CD4-positive, alpha-beta T cell (primary cell): Measurements from ENCODE around the gene ADGRE3. TPM values are rescaled to one million over a fixed set of nuclear protein-coding genes. Genes with fewer than 3 reads are reported as not detected.
"Not testable (repeated sequence)": the region's sequence is repeated elsewhere in the genome, so short reads cannot be mapped to it uniquely, and the experiment has no call there.

Experiments used
- ATAC-seq: fragments of 200-7000 bp; cut with Tn5 transposase; one replicate; pipeline ENCODE4 v1.10.0; 2022; ENCODE audit warnings: mild to moderate bottlenecking; ENCODE audit not compliant: poor library complexity
- CTCF ChIA-PET: fragments of 350-600 bp; sonication (Branson Sonifier 250); formaldehyde crosslinking; loops from one replicate; lab custom pipeline; 2021; ENCODE audit warnings: antibody characterized with exemption, inconsistent platforms; lab: Charles Lee
- POLR2A ChIA-PET: fragments of 350-600 bp; sonication (Branson Sonifier 250); formaldehyde crosslinking; loops from one replicate; lab custom pipeline; 2021; ENCODE audit warnings: antibody characterized with exemption, inconsistent platforms; lab: Charles Lee
- DNase-seq, 14 experiments: peaks; one replicate each; pipeline ENCODE4 v3.0.0-alpha.2; 2013 to 2020; ENCODE audit warnings: mixed read lengths in 2 of 14
- H3K27ac ChIP-seq, 2 donors: one replicate each; pipeline versions ENCODE4 v1.5.1 to v1.7.0; 2013; ENCODE audit warnings: low read length in 2 of 2, low read depth in 1 of 2, mild to moderate bottlenecking in 1 of 2
- H3K27me3 ChIP-seq, 2 experiments: 1 replicate in 1 of 2; 2 replicates in 1 of 2; pipeline versions ENCODE4 v1.6.1 to v1.7.0; 2013; ENCODE audit warnings: low read length in 2 of 2, control low read depth in 1 of 2, mild to moderate bottlenecking in 1 of 2, moderate library complexity in 1 of 2; ENCODE audit not compliant: insufficient read depth in 2 of 2, control insufficient read depth in 1 of 2
- H3K36me3 ChIP-seq: one replicate; pipeline ENCODE4 v1.6.1; 2013; ENCODE audit warnings: low read length, control low read depth; ENCODE audit not compliant: insufficient read depth
- H3K4me1 ChIP-seq: one replicate; pipeline ENCODE4 v1.6.1; 2013; ENCODE audit warnings: low read length, control low read depth; ENCODE audit not compliant: insufficient read depth
- H3K4me3 ChIP-seq: one replicate; pipeline ENCODE4 v1.5.1; 2013; ENCODE audit warnings: mild to moderate bottlenecking, low read length, moderate library complexity
- H3K9me3 ChIP-seq, 2 experiments: 1 replicate in 1 of 2; 2 replicates in 1 of 2; pipeline versions ENCODE4 v1.6.1 to v1.7.0; 2013; ENCODE audit warnings: low read length in 2 of 2, mild to moderate bottlenecking in 2 of 2, control low read depth in 1 of 2, moderate library complexity in 1 of 2; ENCODE audit not compliant: control insufficient read depth in 1 of 2, insufficient read depth in 1 of 2
- H3K27ac Mint-ChIP-seq: one replicate; pipeline ENCODE4 v1.8.0; 2020; ENCODE audit warnings: mixed read lengths
- H3K27me3 Mint-ChIP-seq: one replicate; pipeline ENCODE4 v1.8.0; 2021; ENCODE audit warnings: mixed read lengths
- H3K36me3 Mint-ChIP-seq: one replicate; pipeline ENCODE4 v1.8.0; 2021; ENCODE audit warnings: low read depth, mixed read lengths
- H3K4me1 Mint-ChIP-seq: one replicate; pipeline ENCODE4 v1.8.0; 2021; ENCODE audit warnings: low read depth, mixed read lengths
- H3K4me3 Mint-ChIP-seq: one replicate; pipeline ENCODE4 v1.8.0; 2020; ENCODE audit warnings: mild to moderate bottlenecking, mixed read lengths
- H3K9me3 Mint-ChIP-seq: one replicate; pipeline ENCODE4 v1.8.0; 2020; ENCODE audit warnings: mixed read lengths
- intact Hi-C, 2 experiments: fragments of 100-400 bp; cut with DNase I in 1 of 2; cut with micrococcal nuclease in 1 of 2; formaldehyde crosslinking; loops; one replicate each; pipeline versions ENCODE4 v1.15.1 to v1.9.0; 2023 to 2025; cut with DNase I, micrococcal nuclease
- total RNA-seq, 174 experiments: library from RNA in 2 of 174; stranded (reverse) in 2 of 174; gene quantifications; one replicate each; pipeline ENCODE4 v1.2.3 and lab custom pipeline; 2021 to 2026
- TF ChIP-seq, protein P1 (sequence below): fragments of 200-600 bp; IDR thresholded peaks from one replicate; pipeline ENCODE4 v1.8.0; 2022; ENCODE audit warnings: antibody characterized with exemption, mild to moderate bottlenecking

ADGRE3 gene
- total RNA-seq, 2 experiments from 2014 or later: not detected

DNA sequence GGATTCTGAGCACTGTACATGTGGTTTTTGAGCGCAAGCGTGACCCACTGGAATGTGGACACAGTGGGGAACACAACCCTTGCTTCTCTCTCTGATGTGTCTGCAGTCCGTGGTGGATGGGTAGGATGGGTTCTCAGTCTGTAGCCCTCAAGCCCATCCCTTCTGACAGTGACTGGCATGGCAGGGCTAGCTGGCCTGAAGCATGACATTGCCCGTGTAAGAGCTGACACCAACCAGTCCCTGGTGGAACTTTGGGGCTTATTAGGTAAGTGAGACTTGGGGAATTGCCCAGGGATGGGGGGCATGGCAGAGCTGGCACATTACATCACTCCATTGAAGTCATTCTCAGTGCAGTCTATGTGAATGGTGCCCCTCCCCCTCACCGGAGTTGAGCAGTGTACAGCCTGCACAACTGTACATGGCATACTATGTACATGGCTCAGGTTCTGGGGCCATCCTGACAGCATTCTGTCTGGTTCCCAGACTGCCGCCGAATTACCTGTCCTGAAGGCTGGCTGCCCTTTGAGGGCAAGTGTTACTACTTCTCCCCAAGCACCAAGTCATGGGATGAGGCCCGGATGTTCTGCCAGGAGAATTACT, 75.0 kb downstream of the ADGRE3 start:
- Mint-ChIP-seq H3K27ac (no peak overlapping the region), H3K36me3 (no peaks in the 10 kb centered on the region), H3K4me1 (no peaks in the 10 kb centered on the region), H3K9me3 (peaks cover 6% of the 10 kb centered on the region), H3K4me3 (no peak overlapping the region), H3K27me3 (peaks cover 5% of the 10 kb centered on the region)
- ChIA-PET CTCF (no interaction called here), POLR2A (no interaction called here)
- intact Hi-C loops: no loop called here
- no peak for DNase-seq
- no peak overlapping the region for H3K4me3 ChIP-seq
- no peak for ATAC-seq
- TF ChIP-seq, protein P1, sequence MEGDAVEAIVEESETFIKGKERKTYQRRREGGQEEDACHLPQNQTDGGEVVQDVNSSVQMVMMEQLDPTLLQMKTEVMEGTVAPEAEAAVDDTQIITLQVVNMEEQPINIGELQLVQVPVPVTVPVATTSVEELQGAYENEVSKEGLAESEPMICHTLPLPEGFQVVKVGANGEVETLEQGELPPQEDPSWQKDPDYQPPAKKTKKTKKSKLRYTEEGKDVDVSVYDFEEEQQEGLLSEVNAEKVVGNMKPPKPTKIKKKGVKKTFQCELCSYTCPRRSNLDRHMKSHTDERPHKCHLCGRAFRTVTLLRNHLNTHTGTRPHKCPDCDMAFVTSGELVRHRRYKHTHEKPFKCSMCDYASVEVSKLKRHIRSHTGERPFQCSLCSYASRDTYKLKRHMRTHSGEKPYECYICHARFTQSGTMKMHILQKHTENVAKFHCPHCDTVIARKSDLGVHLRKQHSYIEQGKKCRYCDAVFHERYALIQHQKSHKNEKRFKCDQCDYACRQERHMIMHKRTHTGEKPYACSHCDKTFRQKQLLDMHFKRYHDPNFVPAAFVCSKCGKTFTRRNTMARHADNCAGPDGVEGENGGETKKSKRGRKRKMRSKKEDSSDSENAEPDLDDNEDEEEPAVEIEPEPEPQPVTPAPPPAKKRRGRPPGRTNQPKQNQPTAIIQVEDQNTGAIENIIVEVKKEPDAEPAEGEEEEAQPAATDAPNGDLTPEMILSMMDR: no peak
- H3K9me3 ChIP-seq: peaks cover 0 to 4% of the 10 kb centered on the region in 2 experiments
- no peak overlapping the region for H3K27ac ChIP-seq
- H3K4me1 ChIP-seq: peaks cover 4% of the 10 kb centered on the region
- H3K27me3 ChIP-seq: no peaks in the 10 kb centered on the region
- H3K36me3 ChIP-seq: no peaks in the 10 kb centered on the region

DNA sequence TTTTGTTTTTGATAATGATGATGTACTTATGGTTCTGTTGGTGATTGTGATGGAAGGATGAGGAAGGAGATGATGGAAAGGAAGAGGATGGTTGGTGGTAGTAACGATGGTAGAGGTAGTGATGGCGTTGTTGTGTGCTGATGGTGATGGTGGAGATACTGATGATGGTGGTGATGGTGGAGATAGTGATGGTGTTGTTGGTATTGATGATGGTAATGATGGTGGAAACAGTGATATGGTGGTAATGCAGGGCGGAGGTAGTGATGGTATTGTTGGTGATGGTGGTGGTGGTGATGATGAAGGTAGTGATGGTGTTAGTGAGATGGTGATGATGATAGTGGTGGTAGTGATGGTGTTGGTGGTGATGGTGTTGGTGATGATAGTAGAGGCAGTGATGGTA, 79.1 kb downstream of the ADGRE3 start:
- no peak overlapping the region for H3K4me3 ChIP-seq
- no peak for ATAC-seq
- no peaks in the 10 kb centered on the region for H3K4me1 ChIP-seq
- H3K36me3 ChIP-seq: no peaks in the 10 kb centered on the region
- Mint-ChIP-seq H3K4me3 (no peak overlapping the region), H3K36me3 (no peaks in the 10 kb centered on the region), H3K9me3 (peaks cover 6% of the 10 kb centered on the region), H3K27me3 (peaks cover 13% of the 10 kb centered on the region), H3K4me1 (no peaks in the 10 kb centered on the region), H3K27ac (no peak overlapping the region)
- DNase-seq: no peak
- intact Hi-C loops: no loop called here
- H3K9me3 ChIP-seq: no peaks in the 10 kb centered on the region
- no peaks in the 10 kb centered on the region for H3K27me3 ChIP-seq
- TF ChIP-seq, protein P1: no peak
- ChIA-PET POLR2A (no interaction called here), CTCF (no interaction called here)
- no peak overlapping the region for H3K27ac ChIP-seq

DNA sequence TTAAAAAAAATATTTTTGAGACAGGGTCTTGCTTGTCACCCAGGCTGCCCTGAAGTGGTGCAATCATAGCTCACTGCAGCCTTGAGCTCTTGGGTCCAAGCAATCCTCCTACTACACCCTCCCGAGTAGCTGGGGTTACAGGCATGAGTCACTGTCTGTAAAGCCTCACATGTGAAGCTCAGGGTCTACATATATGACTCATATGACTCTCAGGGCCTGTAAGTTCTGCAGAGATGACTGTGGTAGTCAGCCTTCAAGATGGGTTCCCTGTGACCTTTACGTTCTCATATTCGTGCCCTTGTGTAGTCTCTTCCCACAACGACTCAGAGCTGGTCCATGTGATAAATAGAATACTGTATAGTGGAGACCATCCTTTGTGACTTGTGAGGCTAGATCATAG, 85.2 kb downstream of the ADGRE3 start:
- H3K4me3 Mint-ChIP-seq, POLR2A ChIA-PET, intact Hi-C loops, H3K36me3 ChIP-seq, H3K36me3 Mint-ChIP-seq, H3K27ac Mint-ChIP-seq, H3K4me1 ChIP-seq, H3K27me3 ChIP-seq, ATAC-seq, H3K27me3 Mint-ChIP-seq, H3K27ac ChIP-seq, H3K4me3 ChIP-seq, H3K9me3 Mint-ChIP-seq, H3K9me3 ChIP-seq, H3K4me1 Mint-ChIP-seq, CTCF ChIA-PET: not testable (repeated sequence)
- DNase-seq: peak in 1 of 14 experiments; percentile 33

DNA sequence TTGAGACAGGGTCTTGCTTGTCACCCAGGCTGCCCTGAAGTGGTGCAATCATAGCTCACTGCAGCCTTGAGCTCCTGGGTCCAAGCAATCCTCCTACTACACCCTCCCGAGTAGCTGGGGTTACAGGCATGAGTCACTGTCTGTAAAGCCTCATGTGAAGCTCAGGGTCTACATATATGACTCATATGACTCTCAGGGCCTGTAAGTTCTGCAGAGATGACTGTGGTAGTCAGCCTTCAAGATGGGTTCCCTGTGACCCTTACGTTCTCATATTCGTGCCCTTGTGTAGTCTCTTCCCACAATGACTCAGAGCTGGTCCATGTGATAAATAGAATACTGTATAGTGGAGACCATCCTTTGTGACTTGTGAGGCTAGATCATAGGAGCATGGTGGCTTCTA, 89.5 kb downstream of the ADGRE3 start:
- POLR2A ChIA-PET, H3K4me1 Mint-ChIP-seq, intact Hi-C loops, H3K4me1 ChIP-seq, H3K9me3 Mint-ChIP-seq, H3K36me3 ChIP-seq, H3K36me3 Mint-ChIP-seq, H3K27ac ChIP-seq, H3K27me3 Mint-ChIP-seq, H3K27ac Mint-ChIP-seq, H3K9me3 ChIP-seq, CTCF ChIA-PET, H3K4me3 Mint-ChIP-seq, H3K27me3 ChIP-seq, H3K4me3 ChIP-seq: not testable (repeated sequence)
- ATAC-seq (peak; percentile 51), DNase-seq (peak in 2 of 14 experiments; percentile 33 to 56)

DNA sequence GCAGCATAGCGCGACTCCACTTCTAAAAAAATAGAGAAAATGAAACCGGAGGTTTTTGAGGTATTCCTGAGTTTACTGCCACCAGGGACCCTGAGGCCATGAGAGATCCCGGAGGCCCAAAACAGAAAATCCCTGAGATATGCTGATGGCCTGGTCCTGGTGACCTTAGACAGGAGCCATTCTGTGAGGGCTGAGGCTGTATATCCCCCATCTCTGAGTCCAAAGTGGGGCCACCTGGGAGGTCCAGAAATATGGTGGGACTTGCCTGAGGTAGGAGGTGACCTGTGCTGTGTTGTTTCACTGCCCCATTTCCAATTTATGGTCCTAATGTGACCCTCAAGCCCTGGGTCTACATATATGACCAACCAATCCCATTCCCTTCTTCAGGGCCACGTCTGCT, 90.3 kb downstream of the ADGRE3 start:
- H3K4me1 Mint-ChIP-seq, intact Hi-C loops, H3K9me3 Mint-ChIP-seq, H3K9me3 ChIP-seq, CTCF ChIA-PET, H3K4me1 ChIP-seq, H3K36me3 ChIP-seq, H3K36me3 Mint-ChIP-seq, ATAC-seq, H3K4me3 Mint-ChIP-seq, H3K27me3 Mint-ChIP-seq, POLR2A ChIA-PET, DNase-seq, H3K27ac ChIP-seq, H3K27ac Mint-ChIP-seq, H3K27me3 ChIP-seq, H3K4me3 ChIP-seq: not testable (repeated sequence)
